Measurements from ENCODE around the gene FRMD3.

DNA sequence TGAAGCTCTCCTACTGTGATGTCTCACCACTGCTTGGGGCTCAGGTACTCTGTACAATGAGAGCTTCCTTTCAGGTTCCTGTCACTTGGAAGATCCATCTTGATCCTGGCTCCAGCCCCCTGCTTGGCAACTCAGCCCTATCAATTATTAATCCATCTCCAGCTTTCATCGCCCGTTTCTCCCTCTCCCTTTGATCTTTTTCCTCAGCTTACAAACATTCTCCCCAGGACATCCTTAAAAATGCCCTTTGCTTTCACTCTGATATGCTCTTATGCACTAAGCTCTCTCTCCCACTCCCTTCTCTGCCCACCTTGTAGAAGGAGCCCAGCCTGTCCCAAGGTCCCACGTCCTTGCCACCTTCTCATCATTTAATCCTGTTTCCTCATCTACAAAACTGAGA, 109.0 kb downstream of the FRMD3 start:
- TF ChIP-seq, protein P1, sequence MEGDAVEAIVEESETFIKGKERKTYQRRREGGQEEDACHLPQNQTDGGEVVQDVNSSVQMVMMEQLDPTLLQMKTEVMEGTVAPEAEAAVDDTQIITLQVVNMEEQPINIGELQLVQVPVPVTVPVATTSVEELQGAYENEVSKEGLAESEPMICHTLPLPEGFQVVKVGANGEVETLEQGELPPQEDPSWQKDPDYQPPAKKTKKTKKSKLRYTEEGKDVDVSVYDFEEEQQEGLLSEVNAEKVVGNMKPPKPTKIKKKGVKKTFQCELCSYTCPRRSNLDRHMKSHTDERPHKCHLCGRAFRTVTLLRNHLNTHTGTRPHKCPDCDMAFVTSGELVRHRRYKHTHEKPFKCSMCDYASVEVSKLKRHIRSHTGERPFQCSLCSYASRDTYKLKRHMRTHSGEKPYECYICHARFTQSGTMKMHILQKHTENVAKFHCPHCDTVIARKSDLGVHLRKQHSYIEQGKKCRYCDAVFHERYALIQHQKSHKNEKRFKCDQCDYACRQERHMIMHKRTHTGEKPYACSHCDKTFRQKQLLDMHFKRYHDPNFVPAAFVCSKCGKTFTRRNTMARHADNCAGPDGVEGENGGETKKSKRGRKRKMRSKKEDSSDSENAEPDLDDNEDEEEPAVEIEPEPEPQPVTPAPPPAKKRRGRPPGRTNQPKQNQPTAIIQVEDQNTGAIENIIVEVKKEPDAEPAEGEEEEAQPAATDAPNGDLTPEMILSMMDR (IDR thresholded peaks at IDR 0.05), result no peak
- TF ChIP-seq POLR2A (IDR thresholded peaks at IDR 0.05), result no peak
